GM13976 (cell line): ENCODE data around the gene PDE4D.
"Not testable (repeated sequence)": the region's sequence is repeated elsewhere in the genome, so short reads cannot be mapped to it uniquely, and the experiment has no call there.

Experiments used
- DNase-seq: peaks from one replicate; pipeline ENCODE4 v3.0.0; 2012; ENCODE audit warnings: low spot score
- in situ Hi-C: fragments of 300-500 bp; cut with MboI; formaldehyde crosslinking; loops from one replicate; pipeline ENCODE4 v1.12.0; 2022; ENCODE audit warnings: low sequenced_read_pairs, mixed read lengths, inconsistent platforms; ENCODE audit not compliant: unreplicated experiment
- TF ChIP-seq, protein P1 (sequence below): IDR thresholded peaks from 2 replicates; pipeline ENCODE4 v1.5.1; 2012; ENCODE audit warnings: borderline replicate concordance, mild to moderate bottlenecking; ENCODE audit not compliant: insufficient read depth; ENCODE audit errors: extremely low read depth, missing control alignments, control extremely low read depth

PDE4D gene

DNA sequence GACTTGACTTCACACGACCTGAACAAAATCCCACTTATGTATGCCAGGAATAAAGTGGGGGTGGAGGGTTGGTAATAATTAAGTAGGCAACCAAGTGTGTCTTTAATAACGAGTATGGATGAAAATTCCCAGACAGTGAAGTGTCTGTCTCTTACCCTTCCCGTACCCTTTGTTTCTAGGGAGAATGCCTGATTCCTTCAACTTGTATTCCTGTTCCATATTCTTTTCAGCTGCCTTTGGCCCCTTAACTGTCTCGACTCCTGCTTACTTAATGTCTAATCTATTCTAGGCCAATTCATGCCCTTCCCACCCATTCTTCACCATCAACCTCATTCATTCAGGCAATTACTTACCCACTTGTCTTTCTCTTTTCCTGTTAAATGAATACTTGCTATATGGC, 930.2 kb downstream of the PDE4D start:
- no peak for DNase-seq
- TF ChIP-seq, protein P1, sequence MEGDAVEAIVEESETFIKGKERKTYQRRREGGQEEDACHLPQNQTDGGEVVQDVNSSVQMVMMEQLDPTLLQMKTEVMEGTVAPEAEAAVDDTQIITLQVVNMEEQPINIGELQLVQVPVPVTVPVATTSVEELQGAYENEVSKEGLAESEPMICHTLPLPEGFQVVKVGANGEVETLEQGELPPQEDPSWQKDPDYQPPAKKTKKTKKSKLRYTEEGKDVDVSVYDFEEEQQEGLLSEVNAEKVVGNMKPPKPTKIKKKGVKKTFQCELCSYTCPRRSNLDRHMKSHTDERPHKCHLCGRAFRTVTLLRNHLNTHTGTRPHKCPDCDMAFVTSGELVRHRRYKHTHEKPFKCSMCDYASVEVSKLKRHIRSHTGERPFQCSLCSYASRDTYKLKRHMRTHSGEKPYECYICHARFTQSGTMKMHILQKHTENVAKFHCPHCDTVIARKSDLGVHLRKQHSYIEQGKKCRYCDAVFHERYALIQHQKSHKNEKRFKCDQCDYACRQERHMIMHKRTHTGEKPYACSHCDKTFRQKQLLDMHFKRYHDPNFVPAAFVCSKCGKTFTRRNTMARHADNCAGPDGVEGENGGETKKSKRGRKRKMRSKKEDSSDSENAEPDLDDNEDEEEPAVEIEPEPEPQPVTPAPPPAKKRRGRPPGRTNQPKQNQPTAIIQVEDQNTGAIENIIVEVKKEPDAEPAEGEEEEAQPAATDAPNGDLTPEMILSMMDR: no peak
- in situ Hi-C loops: no loop called here

DNA sequence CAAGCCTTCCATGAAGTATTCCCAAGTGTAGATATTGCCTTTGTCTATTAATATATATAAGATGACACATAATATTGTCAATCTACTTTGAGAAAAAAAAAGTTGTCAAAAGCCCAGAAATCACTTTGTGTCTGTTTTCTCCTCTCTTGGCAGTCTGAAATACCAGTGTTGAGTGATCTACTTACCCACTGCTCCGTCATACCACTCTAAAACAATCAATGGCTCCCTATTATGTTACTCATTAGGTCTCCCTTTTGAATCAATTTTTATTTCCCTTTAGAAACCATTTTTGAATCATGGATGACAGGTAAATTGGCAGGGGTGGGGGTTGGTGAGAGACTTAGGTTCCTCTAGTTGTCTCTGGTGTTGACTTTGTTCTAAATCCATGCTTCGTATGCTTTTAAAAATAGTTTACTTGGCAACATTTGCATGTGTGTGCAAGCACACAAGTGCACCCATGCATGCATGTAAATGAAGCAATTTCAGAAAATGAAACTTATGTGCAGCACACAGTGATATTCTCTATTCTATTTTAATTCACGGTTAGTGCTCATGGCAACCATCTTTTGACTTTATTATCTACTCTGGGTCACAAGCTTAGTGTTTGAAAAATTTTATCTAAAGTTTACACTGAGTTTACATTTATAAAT, 931.8 kb downstream of the PDE4D start:
- in situ Hi-C loops: no loop called here
- peak; percentile 19 for DNase-seq
- TF ChIP-seq, protein P1: no peak

DNA sequence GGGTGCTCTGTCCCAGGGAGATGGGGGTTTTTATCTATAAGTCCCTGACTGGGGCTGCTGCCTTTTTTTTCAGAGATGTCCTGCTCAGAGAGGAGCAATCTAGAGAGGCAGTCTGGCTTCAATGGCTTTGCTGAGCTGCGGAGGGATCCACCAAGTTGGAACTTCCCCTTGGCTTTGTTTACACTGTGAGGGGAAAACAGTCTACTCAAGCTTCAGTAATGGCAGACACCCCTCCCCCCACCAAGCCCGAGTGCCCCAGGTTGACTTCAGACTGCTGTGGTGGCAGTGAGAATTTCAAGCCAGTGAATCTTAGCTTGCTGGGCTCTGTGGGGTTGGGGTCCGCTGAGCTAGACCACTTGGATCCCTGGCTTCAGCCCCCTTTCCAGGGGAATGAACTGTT, 934.8 kb downstream of the PDE4D start:
- no peak for DNase-seq
- in situ Hi-C loops: no loop called here

DNA sequence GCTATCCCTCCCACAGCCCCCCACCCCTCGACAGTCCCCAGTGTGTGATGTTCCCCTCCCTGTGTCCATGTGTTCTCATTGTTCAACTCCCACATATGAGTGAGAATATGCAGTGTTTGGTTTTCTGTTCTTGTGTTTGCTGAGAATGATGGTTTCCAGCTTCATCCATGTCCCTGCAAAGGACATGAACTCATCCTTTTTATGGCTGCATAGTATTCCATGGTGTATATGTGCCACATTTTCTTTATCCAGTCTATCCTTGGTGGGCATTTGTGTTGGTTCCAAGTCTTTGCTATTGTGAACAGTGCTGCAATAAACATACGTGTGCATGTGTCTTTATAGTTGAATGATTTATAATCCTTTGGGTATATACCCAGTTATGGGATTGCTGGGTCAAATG, 940.3 kb downstream of the PDE4D start:
- DNase-seq, in situ Hi-C loops: not testable (repeated sequence)

More for the DNA sequence above, 934.8 kb downstream of the PDE4D start:
- TF ChIP-seq, protein P1: no peak

DNA sequence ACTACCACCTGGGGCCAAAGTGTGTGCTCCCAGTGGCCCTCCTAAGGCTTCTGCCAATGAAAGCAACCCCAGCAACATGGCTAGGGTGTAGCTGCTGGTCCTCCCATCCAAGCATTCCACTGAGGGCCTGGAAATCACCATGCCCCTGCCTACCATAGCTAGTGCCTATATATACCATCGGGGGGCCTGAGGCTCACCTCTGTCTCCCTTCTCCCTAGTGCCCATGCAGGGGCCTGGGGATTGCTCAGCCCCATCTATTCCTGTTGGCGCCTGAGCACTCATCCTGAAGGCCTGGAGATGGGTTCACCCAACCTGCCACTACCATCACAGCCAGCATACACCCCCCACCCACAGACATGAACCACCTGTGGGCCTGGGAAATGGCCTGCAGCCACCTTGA, 943.3 kb downstream of the PDE4D start:
- TF ChIP-seq, protein P1: no peak
- no peak for DNase-seq
- in situ Hi-C loops: no loop called here

DNA sequence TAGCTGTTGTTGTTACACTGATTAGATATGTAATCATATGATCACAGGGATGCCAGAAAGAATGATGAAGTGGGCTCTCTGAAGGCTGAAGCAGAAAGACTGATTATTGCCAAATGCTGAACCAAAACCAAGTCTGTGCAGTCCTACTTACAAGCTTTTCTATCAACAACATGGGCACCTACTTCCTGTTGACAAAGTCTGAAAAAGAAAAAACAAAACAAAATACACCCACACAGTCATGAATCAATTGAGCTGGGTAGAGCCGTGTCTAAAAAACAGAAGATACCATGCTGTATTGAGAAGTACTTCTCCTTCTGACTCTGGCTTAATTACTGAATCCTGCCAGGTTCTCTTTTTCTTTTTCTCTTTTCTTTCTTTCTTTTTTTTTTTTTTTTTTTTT, 947.3 kb downstream of the PDE4D start:
- no peak for DNase-seq
- TF ChIP-seq, protein P1: no peak
- in situ Hi-C loops: no loop called here

DNA sequence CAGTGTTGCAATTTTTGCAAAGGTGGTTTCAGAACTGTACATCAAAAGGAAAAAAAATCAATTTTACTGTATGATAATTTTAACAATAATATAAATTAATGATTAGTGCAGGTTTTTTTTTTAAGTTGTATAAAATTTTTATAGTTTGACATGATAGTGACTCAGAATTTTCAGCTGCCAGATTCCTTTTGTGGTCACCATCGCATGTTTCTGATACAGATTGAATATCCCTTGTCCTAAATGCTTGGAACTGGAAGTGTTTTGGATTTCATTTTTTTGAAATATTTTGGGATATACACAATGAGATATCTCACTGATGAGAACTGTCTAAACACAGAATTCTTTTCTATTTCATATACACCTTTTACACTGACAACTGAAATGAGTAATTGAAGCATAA, 949.3 kb downstream of the PDE4D start:
- no peak for DNase-seq
- TF ChIP-seq, protein P1: no peak
- in situ Hi-C loops: no loop called here
